Fibroblast of skin of abdomen (primary cell): ENCODE data around the gene VPS37D.
"Not testable (repeated sequence)": the region's sequence is repeated elsewhere in the genome, so short reads cannot be mapped to it uniquely, and the experiment has no call there.

Experiments used
- DNase-seq: peaks from one replicate; pipeline ENCODE4 v3.0.0-alpha.2; 2013

VPS37D gene

DNA sequence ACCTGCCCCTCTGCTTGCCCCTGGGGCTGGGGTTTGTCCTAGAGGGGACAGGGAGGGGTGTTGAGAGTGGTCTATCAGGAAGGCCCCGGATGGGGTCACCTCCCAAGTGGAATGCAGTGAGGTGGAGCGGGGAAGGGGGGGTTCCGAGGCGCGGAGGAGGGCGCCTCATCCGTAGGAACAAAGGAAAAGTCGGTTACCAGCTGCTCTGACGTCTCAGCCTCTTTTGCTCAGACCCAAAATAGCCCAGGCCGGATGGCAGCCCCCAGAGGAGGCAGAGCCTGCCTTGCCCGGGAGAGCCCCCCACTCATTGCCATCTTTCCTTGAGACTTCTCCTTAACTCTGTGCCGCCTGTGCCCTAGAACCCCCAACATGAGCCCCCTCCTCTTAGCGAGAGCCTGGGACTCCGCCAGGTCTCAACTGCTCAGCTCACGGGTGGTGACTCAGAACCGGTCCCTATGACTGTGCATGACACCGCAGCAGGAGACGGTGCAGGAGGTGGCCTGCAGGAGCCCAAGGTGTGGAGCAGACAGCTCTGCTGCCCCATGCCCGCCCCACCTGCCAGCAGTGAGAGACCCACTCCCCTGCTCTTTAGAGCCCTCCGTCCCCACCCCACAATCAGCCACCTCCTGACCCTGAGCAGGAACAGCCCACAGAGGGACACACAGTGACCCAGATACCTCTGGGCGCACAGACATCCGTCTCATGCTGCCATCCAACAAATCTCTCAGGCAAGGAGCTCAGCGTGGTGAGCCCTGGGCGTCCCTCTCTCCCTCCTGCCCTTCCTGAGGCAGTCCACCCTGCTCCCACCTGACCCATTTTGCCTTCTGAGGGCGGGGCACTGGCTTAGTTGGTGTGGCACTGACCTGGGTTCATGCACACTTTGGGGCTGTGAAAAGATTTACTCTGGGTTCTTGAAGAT is 38.8 kb downstream of the VPS37D start:
- DNase-seq = peak; percentile 51

DNA sequence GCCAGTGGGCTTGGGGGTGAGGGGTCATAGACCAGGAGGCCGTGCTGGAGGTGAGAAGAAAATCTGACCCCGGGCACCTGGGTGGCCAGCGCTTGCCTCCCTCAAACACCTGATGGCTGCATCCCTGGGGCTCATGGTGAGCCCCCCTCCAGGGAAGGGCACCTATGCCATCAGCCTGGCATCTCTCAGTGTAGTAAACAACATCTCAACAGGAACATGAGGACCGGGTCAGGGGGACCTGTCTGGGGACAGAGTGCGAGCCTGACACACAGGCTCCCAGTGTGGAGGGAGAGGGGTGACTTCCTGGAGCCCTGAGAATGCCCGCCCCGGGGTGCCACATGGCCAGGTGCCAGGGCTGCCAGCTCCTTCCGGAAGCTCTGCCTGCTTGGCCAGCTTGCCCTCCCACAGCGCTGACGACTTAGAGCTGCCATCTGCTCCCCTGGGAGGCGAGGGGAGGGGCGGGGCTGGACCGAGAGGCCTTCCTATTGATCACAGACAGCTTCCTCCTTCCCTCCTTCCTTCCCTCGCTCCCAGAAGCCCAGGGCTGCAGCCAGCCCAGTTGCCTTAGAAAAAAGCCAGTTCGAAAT is 39.5 kb downstream of the VPS37D start:
- peak; percentile 33 for DNase-seq

DNA sequence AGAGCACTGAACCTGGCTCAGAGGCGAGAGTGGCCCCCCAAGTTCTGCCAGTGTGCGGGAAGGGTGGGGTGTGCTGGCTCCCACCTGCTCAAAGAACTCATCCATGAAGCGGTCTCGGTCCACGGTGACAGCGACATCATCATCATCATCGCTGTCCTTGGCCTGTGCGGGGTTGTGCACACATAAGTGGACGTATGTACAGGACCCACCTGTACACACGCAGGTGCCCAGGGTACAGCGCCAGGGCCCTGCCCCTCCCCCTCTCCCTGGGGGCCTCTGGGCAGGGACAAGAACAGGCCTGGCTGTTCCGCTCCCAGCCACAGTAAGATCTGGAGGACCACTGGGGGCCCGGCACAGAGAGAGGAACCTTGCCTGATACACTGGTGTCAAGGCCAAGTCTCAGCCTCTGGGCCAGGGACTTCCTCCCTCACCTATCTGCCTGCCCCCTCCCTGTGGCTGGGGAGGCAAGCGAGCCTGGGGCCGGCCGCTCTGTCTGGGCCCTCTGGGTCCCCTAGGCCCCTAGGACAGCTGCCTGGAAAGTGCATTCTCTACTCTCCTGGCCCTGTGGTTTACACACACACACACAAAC is 41.4 kb downstream of the VPS37D start:
- DNase-seq = no peak

DNA sequence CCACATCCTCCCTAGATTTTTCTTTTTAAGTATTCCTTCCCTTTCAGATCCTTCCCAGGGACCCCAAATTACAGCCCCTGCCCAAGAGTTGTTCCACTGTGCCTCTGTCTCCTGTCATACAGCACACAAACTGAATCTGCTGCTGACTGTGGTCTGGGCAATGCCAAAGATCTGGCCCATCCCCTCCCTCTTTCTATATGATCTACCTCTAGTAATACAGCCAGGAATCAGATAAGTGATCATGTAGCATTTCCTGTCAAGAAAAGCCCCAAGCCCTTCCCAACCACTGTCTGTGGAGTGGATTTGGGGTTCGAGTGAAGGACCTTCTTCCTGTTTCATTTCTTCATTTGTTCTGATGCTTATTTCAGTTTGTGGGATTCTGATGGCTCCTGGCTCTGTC is 45.1 kb downstream of the VPS37D start:
- no peak for DNase-seq

DNA sequence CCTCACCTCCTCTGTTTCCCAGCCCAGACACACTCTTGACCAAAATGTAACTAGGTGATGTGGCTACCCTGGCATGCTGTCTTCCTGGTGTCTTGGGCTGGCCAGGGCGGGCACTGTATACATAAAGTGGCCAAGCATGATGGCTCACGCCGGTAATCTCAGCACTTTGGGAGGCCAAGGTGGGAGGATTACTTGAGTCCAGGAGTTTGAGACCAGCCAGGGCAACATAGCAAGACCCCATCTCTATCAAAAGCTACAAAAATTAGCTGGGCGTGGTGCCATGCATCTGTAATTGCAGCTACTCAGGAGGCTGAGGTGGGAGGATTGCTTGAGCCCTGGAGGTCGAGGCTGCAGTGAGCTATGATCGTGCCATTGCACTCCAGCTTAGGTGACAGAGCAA is 45.7 kb downstream of the VPS37D start:
- DNase-seq = not testable (repeated sequence)

DNA sequence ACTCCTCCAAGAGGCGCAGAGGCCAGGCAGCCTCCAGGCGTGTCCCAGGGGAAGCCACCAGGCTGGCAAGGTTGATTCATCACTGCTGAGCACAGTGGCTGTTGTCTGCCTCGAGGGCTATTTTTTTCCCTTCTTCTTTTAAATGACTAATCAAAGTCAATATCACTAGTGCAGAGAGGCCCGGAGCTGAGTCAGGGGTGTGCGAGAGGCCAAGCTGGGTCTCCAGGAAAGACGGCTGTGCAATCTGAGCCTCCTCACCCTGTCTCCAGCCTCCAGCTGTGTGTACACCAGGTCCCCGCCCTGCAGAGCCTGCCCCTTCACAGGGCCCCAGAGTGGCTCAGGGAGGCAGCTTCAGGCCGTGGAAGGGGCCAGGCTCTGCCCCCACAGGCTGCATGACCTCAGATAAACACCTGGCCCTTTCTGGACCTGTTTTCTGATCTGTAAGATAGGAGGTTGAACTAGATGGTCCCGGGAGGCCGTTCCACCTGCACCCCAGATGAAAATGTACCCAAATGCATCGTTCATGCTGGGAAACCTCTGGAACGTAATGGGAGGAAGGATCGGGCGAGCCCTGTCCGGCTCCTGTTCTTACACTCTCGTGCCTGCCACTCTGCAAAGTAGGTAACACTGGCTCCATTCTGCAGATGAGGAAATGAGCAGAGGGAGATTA is 48.2 kb downstream of the VPS37D start:
- DNase-seq = peak; percentile 92

DNA sequence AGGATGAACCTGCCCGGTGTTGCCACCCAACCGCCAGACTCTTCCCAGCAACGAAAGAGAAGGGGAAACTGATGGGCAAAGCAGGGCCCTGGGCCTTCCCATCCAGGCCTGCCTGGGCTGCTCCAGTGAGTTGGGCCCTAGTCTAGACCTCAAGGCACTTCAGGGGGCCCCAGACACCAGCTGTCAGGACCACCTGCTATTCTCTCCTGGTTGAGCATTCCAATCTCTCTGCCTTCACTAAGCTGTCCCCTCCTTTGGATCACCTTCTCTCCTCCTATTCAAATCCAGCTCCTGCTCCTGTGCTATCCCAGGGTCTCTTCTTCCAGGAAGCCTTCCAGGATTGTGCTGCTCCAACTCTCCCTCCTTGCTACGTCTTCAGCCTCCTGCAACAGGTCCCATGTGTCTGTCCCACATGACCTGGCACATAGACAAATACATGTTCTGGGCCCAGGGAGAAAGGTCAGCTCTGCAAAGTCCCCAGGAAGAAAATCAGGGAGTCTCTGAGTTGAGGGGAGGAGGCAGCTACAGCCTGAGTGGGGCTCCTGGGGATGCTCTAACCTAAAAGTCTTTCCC is 48.8 kb downstream of the VPS37D start:
- DNase-seq = no peak

DNA sequence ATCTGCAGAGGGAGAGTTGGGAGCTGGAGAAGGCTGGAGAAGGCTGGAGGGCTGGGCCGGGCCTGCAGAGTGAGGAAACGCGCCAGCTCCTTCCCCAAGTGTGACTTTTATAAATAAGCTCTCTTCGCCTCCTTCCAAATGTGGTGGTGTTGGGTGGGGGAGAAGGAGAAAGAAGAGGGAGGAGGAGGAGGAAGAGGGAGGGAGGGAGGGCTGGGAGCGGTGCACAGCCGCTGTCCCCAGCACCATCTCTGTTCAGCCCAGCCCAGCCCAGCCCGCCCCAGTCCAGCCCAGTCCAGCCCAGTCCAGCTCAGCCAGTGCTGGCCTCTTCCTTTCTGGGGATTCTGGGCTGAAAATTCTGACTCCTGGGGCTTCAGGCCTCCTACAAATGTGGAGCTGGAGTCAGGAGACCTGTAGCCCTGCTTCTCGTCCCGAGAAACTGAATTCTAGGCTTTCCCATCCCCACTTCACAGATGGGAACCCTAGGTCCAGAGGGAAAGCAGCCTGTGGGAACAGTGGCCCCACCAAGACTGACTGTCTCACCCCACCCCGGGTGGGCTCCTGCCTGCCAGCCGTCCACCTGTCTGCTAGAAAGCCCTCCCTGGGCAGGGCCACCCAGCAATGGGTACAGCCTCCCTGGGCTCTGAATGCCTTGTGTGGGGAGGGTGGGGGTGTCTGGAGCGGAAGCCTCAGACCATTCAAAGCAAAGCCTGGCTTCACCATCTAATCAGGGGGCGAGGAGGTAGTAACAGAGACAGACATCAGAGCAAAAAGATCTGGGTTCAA is 49.6 kb downstream of the VPS37D start:
- DNase-seq = peak; percentile 37

DNA sequence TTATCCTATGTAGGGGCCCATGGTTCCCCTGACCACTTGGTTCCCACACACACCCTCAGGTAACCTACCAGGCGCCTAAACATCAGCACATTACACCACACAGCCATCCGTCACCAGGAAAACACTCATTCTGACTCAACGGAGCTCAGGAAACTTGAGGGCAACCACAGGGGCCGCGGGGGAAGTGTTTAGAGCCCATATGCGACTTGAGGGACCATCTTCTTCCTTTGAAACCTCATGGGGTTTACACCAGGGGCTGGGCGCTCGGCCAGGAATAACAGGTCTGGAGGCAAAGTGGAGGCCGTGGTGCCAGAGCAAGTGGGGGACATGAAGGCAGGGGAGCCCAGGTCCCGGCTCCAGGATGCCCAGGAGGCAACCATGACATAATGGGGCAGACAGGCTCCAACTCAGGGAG is 50.4 kb downstream of the VPS37D start:
- DNase-seq = peak; percentile 85

DNA sequence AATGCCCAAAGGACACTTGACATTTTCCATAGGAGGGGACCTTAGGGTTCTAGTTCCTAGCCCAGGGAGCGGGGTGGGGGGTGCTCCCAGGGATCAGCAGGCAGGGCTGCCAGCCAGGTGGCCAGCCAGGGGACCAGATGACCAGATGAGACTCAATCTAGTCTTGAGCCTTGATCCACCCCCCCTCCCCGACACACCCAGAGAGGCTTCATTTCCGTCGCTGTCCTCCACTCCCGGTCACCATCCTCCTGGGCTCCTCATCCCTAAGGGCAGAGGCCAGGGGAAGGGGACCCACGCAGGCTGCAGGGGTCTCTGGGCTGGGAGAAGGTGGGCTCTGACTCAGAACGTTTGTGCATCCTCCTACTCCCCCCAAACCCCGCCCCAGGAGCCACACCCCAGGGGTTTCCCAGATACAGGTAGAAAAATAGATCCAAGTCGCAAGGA is 50.8 kb downstream of the VPS37D start:
- DNase-seq = no peak

DNA sequence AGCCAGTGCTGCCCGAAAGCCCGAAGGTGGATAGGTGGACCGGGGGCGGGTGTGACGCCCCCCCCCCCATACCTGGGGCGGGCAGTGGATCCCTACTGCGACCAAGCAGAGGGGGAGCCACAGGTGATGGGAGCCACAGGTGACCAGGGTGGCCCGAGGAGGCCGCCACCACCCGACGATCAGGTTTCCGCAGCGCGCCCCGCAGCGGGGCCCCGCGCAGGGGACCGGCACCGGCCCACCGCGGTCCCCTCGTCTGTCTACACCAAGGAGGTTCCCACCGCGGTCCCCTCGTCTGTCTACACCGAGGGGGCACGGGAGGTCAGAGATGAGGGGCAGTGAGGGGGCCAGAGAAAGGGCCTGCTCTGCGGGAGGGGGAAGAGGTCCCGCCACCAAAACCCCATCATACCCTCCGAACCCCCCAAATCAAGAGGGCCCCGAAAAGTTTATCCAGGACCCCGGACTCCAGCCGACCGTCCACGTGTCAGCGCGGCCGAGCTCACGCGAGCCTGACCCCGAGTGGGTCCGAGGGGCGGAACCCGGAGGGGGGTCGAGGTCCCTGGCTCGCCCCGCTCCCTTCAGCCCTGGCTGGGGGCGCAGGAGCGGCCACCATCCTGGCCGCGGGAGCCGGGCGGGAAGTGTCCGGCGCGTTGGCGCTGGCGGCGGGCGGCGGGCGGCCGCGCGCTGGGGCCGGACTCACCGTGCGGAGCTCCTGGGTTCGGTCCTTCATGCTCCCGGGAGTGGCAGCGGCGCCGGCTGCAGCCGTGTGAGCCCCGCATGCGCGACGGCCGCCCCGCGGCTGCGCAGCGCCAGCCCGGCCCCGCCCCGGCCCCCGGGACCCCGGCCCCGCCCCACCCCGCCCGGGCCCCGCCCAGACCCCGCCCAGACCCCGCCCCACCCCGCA is 51.5 kb downstream of the VPS37D start, which contains the start of gene STX1A:
STX1A (minus strand) TSS at position 765 of the 901 bp plus-strand sequence; CDS start at position 727, 38 bp downstream.
- DNase-seq = peak; percentile 71

DNA sequence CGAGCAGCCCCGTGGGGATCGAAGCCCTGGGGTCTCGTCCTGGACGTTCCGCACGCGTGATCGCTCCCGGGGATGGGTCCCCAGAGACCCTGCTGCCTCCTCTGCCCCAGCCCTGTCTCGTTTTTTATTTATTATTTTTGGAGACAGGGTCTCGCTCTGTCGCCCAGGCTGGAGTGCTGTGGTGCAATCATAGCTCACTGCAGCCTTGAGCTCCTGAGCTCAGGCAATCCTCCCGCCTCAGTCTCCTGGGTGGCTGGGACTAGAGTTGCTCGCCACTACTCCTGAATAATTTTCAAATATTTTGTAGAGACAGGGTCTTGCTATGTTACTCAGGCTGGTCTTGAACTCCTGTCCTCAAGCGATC is 52.2 kb downstream of the VPS37D start:
- DNase-seq = no peak

DNA sequence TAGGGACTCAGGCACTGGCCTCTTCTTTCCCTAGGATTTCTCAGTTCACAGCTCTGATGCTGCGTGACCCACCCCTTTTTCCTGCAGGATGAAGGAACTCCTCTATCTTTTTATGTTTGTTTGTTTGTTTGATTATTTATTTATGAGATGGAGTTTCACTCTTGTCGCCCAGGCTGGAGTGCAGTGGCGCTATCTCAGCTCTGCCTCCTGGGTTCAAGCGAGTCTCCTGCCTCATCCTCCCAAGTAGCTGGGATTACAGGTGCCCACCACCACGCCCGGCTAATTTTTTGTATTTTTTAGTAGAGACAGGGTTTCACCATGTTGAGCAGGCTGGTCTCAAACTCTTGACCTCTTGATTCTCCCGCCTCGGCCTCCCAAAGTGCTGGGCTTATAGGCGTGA is 52.8 kb downstream of the VPS37D start:
- DNase-seq = not testable (repeated sequence)

DNA sequence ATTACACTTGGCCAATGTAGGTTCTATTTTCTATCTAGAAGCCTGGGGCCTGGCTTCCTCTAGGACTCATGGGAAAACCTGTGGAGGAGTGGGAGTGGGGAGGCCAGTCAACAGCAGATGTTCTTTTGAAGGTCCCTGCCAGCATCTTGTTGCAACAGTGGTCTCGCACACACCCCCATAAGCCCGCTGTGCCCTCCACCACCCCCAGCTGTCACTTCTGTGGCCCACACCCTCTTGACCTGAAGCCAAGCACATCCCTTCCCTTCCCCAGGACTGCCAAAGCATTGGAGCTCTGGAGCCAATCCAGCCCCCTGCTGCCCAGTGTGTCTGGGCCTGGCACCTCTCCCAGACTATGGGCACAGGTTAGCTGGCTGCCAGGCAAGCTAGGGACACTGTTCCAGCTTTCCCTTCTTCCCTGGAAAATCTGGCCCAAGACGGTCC is 53.8 kb downstream of the VPS37D start:
- no peak for DNase-seq
